GM20000 (cell line): ENCODE data around the gene RPGRIP1.

Experiments used
- DNase-seq: peaks from one replicate; pipeline ENCODE4 v3.0.0; 2012; ENCODE audit warnings: low spot score
- TF ChIP-seq, protein P1 (sequence below): IDR thresholded peaks from 2 replicates; pipeline ENCODE4 v1.5.1; 2012; ENCODE audit warnings: mild to moderate bottlenecking, control low read depth; ENCODE audit errors: extremely low read depth, missing control alignments

RPGRIP1 gene

DNA sequence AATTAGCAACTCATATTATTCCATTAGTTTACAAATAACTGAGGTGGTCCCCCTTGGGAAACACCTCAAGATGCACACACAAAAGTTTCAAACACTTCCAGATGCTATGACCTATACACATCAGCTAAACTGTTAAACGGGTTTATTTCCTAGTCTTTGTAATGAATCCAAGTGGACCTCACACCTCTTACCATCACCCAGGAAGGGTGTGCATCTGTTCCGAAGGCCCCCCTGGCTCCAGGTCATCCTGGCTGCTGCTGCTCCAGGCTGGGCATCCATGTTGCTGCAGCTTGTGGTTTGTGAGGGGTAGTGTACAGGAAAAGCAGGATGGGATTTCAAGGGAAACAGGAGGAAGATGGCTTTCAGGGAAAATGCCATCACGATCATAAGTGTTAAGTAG, 17.5 kb upstream of the RPGRIP1 start:
- TF ChIP-seq, protein P1, sequence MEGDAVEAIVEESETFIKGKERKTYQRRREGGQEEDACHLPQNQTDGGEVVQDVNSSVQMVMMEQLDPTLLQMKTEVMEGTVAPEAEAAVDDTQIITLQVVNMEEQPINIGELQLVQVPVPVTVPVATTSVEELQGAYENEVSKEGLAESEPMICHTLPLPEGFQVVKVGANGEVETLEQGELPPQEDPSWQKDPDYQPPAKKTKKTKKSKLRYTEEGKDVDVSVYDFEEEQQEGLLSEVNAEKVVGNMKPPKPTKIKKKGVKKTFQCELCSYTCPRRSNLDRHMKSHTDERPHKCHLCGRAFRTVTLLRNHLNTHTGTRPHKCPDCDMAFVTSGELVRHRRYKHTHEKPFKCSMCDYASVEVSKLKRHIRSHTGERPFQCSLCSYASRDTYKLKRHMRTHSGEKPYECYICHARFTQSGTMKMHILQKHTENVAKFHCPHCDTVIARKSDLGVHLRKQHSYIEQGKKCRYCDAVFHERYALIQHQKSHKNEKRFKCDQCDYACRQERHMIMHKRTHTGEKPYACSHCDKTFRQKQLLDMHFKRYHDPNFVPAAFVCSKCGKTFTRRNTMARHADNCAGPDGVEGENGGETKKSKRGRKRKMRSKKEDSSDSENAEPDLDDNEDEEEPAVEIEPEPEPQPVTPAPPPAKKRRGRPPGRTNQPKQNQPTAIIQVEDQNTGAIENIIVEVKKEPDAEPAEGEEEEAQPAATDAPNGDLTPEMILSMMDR: no peak
- no peak for DNase-seq

- TF ChIP-seq, protein P1: no peak
- no peak for DNase-seq
These were observed 16.4 kb upstream of the RPGRIP1 start for GRCh38 chr14:21263284-21264024.

GRCh38 chr14:21264025-21264801, 15.7 kb upstream of the RPGRIP1 start:
- peak; percentile 54 for DNase-seq
- TF ChIP-seq, protein P1: no peak

DNA sequence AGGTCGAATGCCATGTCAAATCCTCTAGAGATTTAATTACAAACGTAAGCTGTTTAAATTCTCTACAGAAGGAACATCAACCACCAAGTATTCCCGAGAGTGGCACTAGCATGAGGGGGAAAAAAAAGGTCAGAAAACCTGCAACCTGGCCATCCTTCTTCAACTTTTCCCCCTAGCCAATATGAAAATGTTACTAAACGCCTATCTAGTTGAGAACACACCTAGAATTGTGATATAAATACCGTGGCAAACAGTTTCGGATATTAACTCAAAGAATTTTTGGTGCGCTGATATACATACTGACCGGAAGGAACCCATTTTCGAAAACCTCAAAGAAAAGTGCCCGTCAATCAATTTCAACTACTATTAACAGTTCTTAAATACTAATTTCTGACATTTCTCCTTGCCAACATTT, 12.4 kb upstream of the RPGRIP1 start:
- TF ChIP-seq, protein P1: no peak
- DNase-seq: no peak

- no peak for DNase-seq
- TF ChIP-seq, protein P1: no peak
These were observed 11.8 kb upstream of the RPGRIP1 start for GRCh38 chr14:21267886-21268616.

- no peak for DNase-seq
- TF ChIP-seq, protein P1: no peak
These were observed 11.1 kb upstream of the RPGRIP1 start for GRCh38 chr14:21268617-21269251.
